Ectodermal cell (in vitro differentiated cells): ENCODE data around the gene CACNA1S.

Experiments
- H3K27ac ChIP-seq: 2 replicates; pipeline ENCODE4 v1.7.0; 2013; ENCODE audit warnings: mild to moderate bottlenecking, low read depth, low read length; ENCODE audit not compliant: insufficient read depth, poor library complexity, severe bottlenecking
- H3K27me3 ChIP-seq: 2 replicates; pipeline ENCODE4 v1.7.0; 2013; ENCODE audit warnings: mild to moderate bottlenecking, low read length; ENCODE audit not compliant: insufficient read depth, control insufficient read depth, poor library complexity, severe bottlenecking
- H3K36me3 ChIP-seq: one replicate; pipeline ENCODE4 v1.7.0; 2013; ENCODE audit warnings: low read length; ENCODE audit not compliant: control insufficient read depth, insufficient read depth
- H3K4me1 ChIP-seq: one replicate; pipeline ENCODE4 v1.7.0; 2013; ENCODE audit warnings: low read length; ENCODE audit not compliant: control insufficient read depth, insufficient read depth
- H3K4me3 ChIP-seq: 2 replicates; pipeline ENCODE4 v1.7.0; 2013; ENCODE audit warnings: low read depth, low read length, control low read depth; ENCODE audit not compliant: insufficient read depth
- H3K9me3 ChIP-seq: 2 replicates; pipeline ENCODE4 v1.7.0; 2013; ENCODE audit warnings: mild to moderate bottlenecking, low read length, moderate library complexity; ENCODE audit not compliant: control insufficient read depth
- WGBS, 2 experiments: methylation state at CpG; one replicate each; pipeline ENCODE4 v1.1.7; 2013; ENCODE audit warnings: missing lambda C conversion rate in 2 of 2; 5-methylcytosine and 5-hydroxymethylcytosine counted together

The CACNA1S gene

GRCh38 chr1:201065686-201066085, 46.5 kb downstream of the CACNA1S start:
- Histone ChIP-seq H3K4me3 (no peak overlapping the region), H3K27ac (no peak overlapping the region), H3K36me3 (no peaks in the 10 kb centered on the region), H3K4me1 (peaks cover 25% of the 10 kb centered on the region), H3K9me3 (no peaks in the 10 kb centered on the region), H3K27me3 (no peaks in the 10 kb centered on the region)
- WGBS, 2 experiments: 95 to 96% methylated on average over 10 of the region's 10 CpGs

DNA sequence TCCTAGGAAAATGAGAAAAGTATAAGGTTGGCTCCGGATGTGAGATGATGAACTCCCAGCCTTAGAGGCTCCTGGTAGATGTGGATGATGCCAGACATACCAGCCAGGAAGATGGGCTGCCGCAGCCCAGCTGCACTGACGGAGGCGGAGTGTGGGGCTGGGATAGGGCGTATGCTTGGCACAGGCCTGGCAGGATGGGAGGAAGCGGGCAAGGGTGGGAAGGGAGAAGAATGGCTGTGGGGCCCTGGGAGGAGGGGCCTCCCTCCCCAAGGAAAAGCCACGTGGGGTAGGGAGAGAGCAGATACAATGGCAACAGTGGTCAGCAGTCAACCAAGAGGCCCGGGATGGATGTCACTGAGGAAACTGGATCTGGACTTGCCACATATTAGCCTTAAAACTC, 47.4 kb downstream of the CACNA1S start:
- Histone ChIP-seq H3K27ac (no peak overlapping the region), H3K36me3 (no peaks in the 10 kb centered on the region), H3K9me3 (no peaks in the 10 kb centered on the region), H3K27me3 (no peaks in the 10 kb centered on the region), H3K4me3 (no peak overlapping the region), H3K4me1 (peaks cover 20% of the 10 kb centered on the region)
- 86 to 87% methylated on average over 8 of the region's 8 CpGs for WGBS, 2 experiments

- Histone ChIP-seq H3K4me3 (no peak overlapping the region), H3K9me3 (no peaks in the 10 kb centered on the region), H3K27me3 (no peaks in the 10 kb centered on the region), H3K4me1 (peaks cover 18% of the 10 kb centered on the region), H3K36me3 (no peaks in the 10 kb centered on the region), H3K27ac (no peak overlapping the region)
- WGBS, 2 experiments: 86 to 90% methylated on average over 7 of the region's 7 CpGs
These were observed 49.1 kb downstream of the CACNA1S start for GRCh38 chr1:201063145-201063544.

- peaks cover 18% of the 10 kb centered on the region for H3K4me1 ChIP-seq
- H3K36me3 ChIP-seq: no peaks in the 10 kb centered on the region
- H3K27ac ChIP-seq: no peak overlapping the region
- H3K9me3 ChIP-seq: no peaks in the 10 kb centered on the region
- H3K4me3 ChIP-seq: no peak overlapping the region
- H3K27me3 ChIP-seq: no peaks in the 10 kb centered on the region
- WGBS, 2 experiments: 36 to 38% methylated on average over 8 of the region's 8 CpGs
These were observed 49.6 kb downstream of the CACNA1S start for GRCh38 chr1:201062511-201063091.

- WGBS, 2 experiments: 94 to 96% methylated on average over 12 of the region's 12 CpGs
- Histone ChIP-seq H3K4me3 (no peak overlapping the region), H3K27ac (no peak overlapping the region), H3K4me1 (peaks cover 18% of the 10 kb centered on the region), H3K27me3 (no peaks in the 10 kb centered on the region), H3K9me3 (no peaks in the 10 kb centered on the region), H3K36me3 (no peaks in the 10 kb centered on the region)
These were observed 50.3 kb downstream of the CACNA1S start for GRCh38 chr1:201061886-201062285.

GRCh38 chr1:201061049-201061448, 51.2 kb downstream of the CACNA1S start:
- Histone ChIP-seq H3K27me3 (no peaks in the 10 kb centered on the region), H3K4me3 (no peak overlapping the region), H3K9me3 (no peaks in the 10 kb centered on the region), H3K36me3 (no peaks in the 10 kb centered on the region), H3K27ac (no peak overlapping the region), H3K4me1 (peaks cover 18% of the 10 kb centered on the region)
- WGBS, 2 experiments: 97 to 99% methylated on average over 4 of the region's 4 CpGs

DNA sequence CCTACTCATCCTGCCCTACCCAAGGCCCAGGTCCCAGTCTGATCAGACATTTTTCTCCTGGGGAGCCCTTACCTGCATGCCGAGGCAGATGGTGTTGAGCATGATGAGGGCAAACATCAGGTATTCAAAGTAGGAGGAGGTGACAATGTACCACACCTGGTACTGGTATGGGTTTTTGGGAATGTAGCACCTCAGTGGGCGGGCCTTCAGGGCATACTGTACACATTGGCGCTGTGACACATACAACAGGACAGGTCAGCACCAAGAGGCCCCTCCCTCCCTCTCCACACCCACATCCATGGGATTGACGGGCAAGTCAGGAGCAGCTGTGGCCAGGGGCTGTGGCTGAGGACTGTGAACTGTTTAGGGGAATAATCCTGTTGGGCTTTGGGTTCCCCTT, 51.6 kb downstream of the CACNA1S start:
- 89 to 97% methylated on average over 4 of the region's 4 CpGs for WGBS, 2 experiments
- Histone ChIP-seq H3K36me3 (no peaks in the 10 kb centered on the region), H3K4me3 (no peak overlapping the region), H3K4me1 (peaks cover 18% of the 10 kb centered on the region), H3K27ac (no peak overlapping the region), H3K27me3 (no peaks in the 10 kb centered on the region), H3K9me3 (no peaks in the 10 kb centered on the region)

DNA sequence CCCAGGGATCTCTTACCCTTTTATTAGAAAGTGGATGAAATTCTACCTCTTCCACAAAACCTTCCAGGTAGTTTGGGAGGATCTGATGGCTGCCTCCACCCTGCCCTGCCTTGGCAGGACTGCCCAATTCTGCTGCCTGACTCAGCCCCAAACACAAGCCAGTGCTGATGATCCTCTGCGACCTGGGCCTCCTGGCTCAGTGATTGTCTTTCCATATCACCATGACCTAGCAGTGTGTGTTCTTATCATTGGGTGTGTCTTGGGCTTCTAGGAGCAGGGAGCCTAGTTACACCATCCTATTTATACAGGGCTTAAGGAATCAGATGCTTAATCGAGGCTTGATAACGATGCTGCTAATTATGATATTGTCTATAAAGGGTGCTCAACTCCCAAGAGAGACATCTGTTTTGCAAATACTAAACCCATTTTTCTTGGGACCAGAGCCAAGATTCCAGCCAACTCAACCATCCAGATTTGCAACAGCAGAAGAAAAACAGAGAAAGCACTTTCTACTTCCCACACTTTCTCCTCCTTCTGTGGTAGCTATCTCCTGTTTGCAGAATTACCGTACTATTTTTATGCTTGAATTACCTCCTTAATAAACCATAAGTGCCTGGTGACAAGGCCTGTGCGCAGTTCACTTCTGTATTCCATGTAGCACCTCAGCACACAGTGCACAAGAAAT, 52.2 kb downstream of the CACNA1S start:
- Histone ChIP-seq H3K36me3 (no peaks in the 10 kb centered on the region), H3K27me3 (no peaks in the 10 kb centered on the region), H3K27ac (no peak overlapping the region), H3K9me3 (no peaks in the 10 kb centered on the region), H3K4me3 (no peak overlapping the region), H3K4me1 (peaks cover 18% of the 10 kb centered on the region)
- 91 to 96% methylated on average over 5 of the region's 5 CpGs for WGBS, 2 experiments

GRCh38 chr1:201059401-201059800, 52.8 kb downstream of the CACNA1S start:
- Histone ChIP-seq H3K4me1 (peaks cover 22% of the 10 kb centered on the region), H3K36me3 (no peaks in the 10 kb centered on the region), H3K4me3 (no peak overlapping the region), H3K27ac (no peak overlapping the region), H3K27me3 (no peaks in the 10 kb centered on the region), H3K9me3 (no peaks in the 10 kb centered on the region)
- WGBS, 2 experiments: 24 to 36% methylated on average over 3 of the region's 3 CpGs

DNA sequence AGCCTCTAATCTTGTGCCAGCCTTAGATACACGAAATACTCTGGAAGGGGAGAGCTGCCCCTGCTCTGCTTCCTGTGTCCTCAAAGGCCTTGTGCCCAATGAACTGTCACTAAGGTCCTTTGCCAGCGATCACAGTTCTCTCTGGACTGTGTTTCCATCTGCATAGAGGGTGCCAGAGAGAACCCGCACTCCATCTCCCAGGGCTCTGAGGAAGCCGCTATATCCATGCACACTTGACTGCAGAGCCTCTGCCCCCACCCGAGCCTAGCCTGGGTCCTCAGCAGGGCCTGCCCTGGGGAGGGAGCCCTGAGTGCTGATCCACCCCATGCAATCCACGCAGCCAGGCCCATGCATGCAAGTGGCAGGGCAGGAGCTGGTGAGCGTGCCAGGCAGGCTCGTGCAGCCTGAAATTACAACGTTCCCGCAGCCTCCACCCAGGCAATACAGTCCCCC, 58.1 kb downstream of the CACNA1S start:
- H3K36me3 ChIP-seq: no peaks in the 10 kb centered on the region
- 71 to 79% methylated on average over 10 of the region's 10 CpGs for WGBS, 2 experiments
- H3K4me1 ChIP-seq: peaks cover 19% of the 10 kb centered on the region
- no peak overlapping the region for H3K4me3 ChIP-seq
- H3K27ac ChIP-seq: no peak overlapping the region
- no peaks in the 10 kb centered on the region for H3K27me3 ChIP-seq
- no peaks in the 10 kb centered on the region for H3K9me3 ChIP-seq
